ENCODE measurements around the gene COL2A1.

Gene COL2A1

GRCh38 chr12:48040354-48040753, 36.1 kb upstream of the COL2A1 start:
- TF ChIP-seq ZNF830 (tag by site-specific recombination; IDR thresholded peaks at IDR 0.05; ENCODE audit: low read depth) (no peak), ZNF521 (tag by site-specific recombination; IDR thresholded peaks at IDR 0.05) (no peak), SP7 (tag by site-specific recombination; IDR thresholded peaks at IDR 0.05) (no peak), ZNF837 (tag by site-specific recombination; IDR thresholded peaks at IDR 0.05) (no peak), ZNF394 (tag by site-specific recombination; IDR thresholded peaks at IDR 0.05; ENCODE audit: borderline replicate concordance) (no peak), ZNF426 (tag by site-specific recombination; IDR thresholded peaks at IDR 0.05) (no peak), ZNF174 (tag by site-specific recombination; IDR thresholded peaks at IDR 0.05) (no peak), REST (tag by site-specific recombination; IDR thresholded peaks at IDR 0.05) (no peak), ZNF776 (tag by site-specific recombination; IDR thresholded peaks at IDR 0.05; ENCODE audit: borderline replicate concordance) (no peak)
- ChIA-PET POLR2A (no interaction called here), CTCF (no interaction called here)
- peaks cover 14 to 29% of the 10 kb centered on the region in 2 experiments for H3K36me3 ChIP-seq (ENCODE audit: control insufficient read depth in 2 of 2, insufficient read depth in 1 of 2, low read length in 2 of 2)
- H3K27ac ChIP-seq (ENCODE audit: extremely low read depth, low read depth, low read length) = no peak overlapping the region
- H3K4me1 ChIP-seq (ENCODE audit: control insufficient read depth, insufficient read depth, low read length) = no peaks in the 10 kb centered on the region
- no peaks in the 10 kb centered on the region for H3K9me3 ChIP-seq (ENCODE audit: control insufficient read depth, insufficient read depth, low read depth, low read length)
- no peak overlapping the region for H3K4me3 ChIP-seq (ENCODE audit: low read depth, low read length)

GRCh38 chr12:48039151-48039550, 34.9 kb upstream of the COL2A1 start:
- no peaks in the 10 kb centered on the region for H3K9me3 ChIP-seq (ENCODE audit: control insufficient read depth, insufficient read depth, low read depth, low read length)
- no peak overlapping the region for H3K27ac ChIP-seq (ENCODE audit: extremely low read depth, low read depth, low read length)
- no peak overlapping the region for H3K4me3 ChIP-seq (ENCODE audit: low read depth, low read length)
- peaks cover 7 to 18% of the 10 kb centered on the region in 2 experiments; a peak in 2 of 3 replicates for H3K36me3 ChIP-seq (ENCODE audit: control insufficient read depth in 2 of 2, insufficient read depth in 1 of 2, low read length in 2 of 2)
- ChIA-PET POLR2A (interaction anchor here (0.6 kb wide), 1 partner anchor 674 kb away, joined by 4 read pairs; no protein-coding TSS in a partner anchor), CTCF (no interaction called here)
- no peaks in the 10 kb centered on the region for H3K4me1 ChIP-seq (ENCODE audit: control insufficient read depth, insufficient read depth, low read length)
- TF ChIP-seq ZNF571 (tag by site-specific recombination; IDR thresholded peaks at IDR 0.05) (no peak), ZBTB49 (tag by site-specific recombination; IDR thresholded peaks at IDR 0.05; ENCODE audit: low read depth) (no peak), ZSCAN30 (tag by site-specific recombination; IDR thresholded peaks at IDR 0.05) (no peak), ZNF692 (tag by site-specific recombination; IDR thresholded peaks at IDR 0.05) (no peak), ZNF324 (tag by site-specific recombination; IDR thresholded peaks at IDR 0.05) (no peak), ZBTB1 (tag by site-specific recombination; IDR thresholded peaks at IDR 0.05) (no peak), ZNF37A (tag by site-specific recombination; IDR thresholded peaks at IDR 0.05) (no peak), EGR2 (tag by site-specific recombination; IDR thresholded peaks at IDR 0.05; ENCODE audit: low read depth) (no peak), ZNF157 (tag by site-specific recombination; IDR thresholded peaks at IDR 0.05) (no peak), KLF17 (tag by site-specific recombination; IDR thresholded peaks at IDR 0.05) (no peak), ZNF510 (tag by site-specific recombination; IDR thresholded peaks at IDR 0.05; ENCODE audit: insufficient replicate concordance) (no peak), ZNF639 (tag by site-specific recombination; IDR thresholded peaks at IDR 0.05) (no peak), TSHZ1 (tag by site-specific recombination; IDR thresholded peaks at IDR 0.05; ENCODE audit: borderline replicate concordance) (no peak)

Data from HEK293 (cell line).